Right lobe of liver (tissue), 4 donors: ENCODE measurements around the gene SHC4.

ENCODE experiments used
- CTCF ChIP-seq, 4 donors: fragments of 200-600 bp in 3 of 4; fragments of 450-650 bp in 1 of 4; IDR thresholded peaks; one replicate each; pipeline versions ENCODE4 v1.5.1 to v1.8.0; 2016 to 2022; ENCODE audit warnings: antibody characterized with exemption in 4 of 4, mild to moderate bottlenecking in 2 of 4
- POLR2A ChIP-seq: fragments of 450-650 bp; IDR thresholded peaks from one replicate; pipeline ENCODE4 v1.6.1; 2017; ENCODE audit warnings: antibody characterized with exemption, mild to moderate bottlenecking
- donor health status: DM: no; HTN: no; CAD: no.
- donor health status: DM: no; HTN: no; CAD: no.
- donor health status: DM: no; HTN: yes; CAD: no.

- TF ChIP-seq CTCF (IDR thresholded peaks at IDR 0.05) (no peak), POLR2A (no peak)
Measured at GRCh38 chr15:48805591-48805990, 158.1 kb downstream of the SHC4 start.
